ENCODE results near the gene ATRNL1. TPM values are rescaled to one million over a fixed set of nuclear protein-coding genes. Genes with fewer than 3 reads are reported as not detected.
A peak's percentile ranks its signal among the peaks of the same experiment; 100 is the strongest.
"Not testable (repeated sequence)": the region's sequence is repeated elsewhere in the genome, so short reads cannot be mapped to it uniquely, and the experiment has no call there.

Gene ATRNL1
- total RNA-seq, 1 experiment from 2014 or later: 5.8 TPM

DNA sequence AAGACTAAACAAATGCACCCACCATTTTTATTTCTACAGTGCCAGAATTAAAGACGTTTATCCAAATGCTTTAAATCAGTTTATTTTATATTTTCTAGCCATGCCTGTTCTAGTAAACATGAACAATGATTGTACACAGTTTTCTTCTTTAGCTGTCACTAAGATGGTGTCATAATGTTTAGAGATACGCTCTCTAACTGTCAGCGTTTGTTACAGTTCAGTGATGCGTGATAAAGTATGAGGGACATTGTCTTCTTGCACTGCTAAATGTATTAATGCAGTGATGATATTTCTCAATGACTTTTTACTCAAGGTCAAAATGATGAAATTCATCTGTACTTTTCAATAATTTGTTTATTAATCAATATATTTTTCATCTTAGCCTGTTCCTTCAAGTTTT, 513.6 kb downstream of the ATRNL1 start:
- DNase-seq (ENCODE audit: low spot score): no peak

DNA sequence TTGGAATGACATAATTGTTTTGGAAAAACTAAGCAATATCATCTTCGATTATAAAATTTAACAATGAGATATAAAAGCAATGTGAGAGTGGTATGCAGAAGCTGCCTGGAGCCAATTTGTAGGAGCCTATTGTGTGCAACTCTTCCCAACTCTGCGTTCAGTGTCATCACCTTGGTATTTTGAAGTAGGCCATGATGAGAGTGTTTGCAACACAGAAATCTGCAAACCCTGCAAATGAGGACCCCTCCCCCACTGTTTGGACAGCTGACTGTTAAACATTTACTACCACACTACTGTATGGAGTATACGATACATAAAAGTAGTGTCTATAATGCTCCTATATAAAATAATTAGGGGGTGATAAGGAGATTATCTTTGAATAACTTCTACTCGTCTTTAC, 531.3 kb downstream of the ATRNL1 start:
- DNase-seq (ENCODE audit: low spot score): no peak

DNA sequence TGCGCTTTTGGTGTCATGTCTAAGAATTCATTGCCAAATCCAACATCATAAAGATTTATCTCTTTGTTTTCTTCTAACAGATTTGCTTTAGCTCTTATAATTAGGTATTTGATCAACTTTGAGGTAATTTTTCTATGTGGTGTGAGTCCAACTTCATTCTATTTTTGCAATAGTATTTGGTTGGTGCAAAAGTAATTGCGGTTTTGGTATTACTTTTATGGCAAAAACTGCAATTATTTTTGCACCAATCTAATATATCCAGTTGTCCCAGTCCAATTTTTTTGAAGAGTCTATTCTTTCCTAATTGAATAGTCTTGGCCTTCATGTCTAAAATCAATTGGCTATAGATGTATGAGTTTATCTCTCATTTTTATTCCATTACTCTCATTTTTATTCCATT, 535.5 kb downstream of the ATRNL1 start:
- no peak for DNase-seq (ENCODE audit: low spot score)

DNA sequence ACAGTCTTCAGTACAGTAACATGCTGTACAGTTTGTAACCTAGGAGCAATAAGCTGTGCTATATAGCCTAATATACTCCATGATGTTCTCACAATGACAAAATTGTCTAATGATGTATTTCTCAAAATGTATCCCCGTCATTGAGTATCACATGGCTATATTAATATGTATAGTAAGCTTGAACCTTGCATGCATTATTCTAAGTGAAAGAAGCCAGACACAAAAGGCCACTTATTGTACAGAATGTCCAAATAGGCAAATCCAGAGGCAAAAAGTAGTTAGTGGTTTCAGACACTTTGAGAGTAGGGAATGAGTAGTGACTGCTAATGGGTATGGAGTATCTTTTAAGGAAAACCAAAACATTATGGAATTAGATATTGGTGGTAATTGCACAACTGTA, 545.1 kb downstream of the ATRNL1 start:
- DNase-seq (ENCODE audit: low spot score): no peak

DNA sequence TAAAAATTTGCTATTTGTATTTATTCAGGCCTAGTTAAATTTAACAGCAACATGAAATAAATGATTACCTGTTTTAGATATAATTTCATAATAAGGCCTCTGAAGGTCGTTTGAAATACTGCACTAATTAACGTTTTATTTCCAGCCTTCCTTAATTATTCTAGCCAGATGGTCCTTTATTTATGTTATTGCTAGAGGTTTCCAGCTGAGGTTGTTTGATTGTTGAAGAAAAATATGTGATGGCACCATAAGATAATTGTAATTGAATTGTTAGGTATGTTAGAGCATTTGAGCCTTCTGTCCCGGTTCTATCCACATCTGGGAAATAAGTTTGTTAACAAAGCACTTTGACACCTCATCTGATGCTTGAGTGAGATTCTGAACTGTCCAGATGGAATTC, 556.1 kb downstream of the ATRNL1 start:
- DNase-seq (ENCODE audit: low spot score): no peak

DNA sequence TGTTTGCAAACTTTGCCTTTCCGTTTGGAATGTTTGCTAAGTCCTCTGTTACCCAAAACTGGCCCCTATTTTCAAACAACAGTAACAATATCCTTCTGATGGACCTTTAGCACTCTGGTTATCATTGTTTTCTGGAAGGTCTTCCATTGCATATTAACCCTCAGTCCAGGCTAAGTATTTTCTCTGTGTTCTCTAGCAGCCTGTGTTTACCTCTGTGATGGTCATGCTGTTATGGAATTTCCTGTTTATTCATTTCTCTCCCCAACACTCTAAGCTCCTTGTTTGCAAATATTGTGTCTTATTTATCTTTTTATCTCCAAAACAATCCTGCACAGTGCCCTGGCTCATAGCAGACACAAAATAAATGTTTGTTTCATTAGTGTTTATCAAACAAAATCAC, 560.3 kb downstream of the ATRNL1 start:
- DNase-seq (ENCODE audit: low spot score): no peak

DNA sequence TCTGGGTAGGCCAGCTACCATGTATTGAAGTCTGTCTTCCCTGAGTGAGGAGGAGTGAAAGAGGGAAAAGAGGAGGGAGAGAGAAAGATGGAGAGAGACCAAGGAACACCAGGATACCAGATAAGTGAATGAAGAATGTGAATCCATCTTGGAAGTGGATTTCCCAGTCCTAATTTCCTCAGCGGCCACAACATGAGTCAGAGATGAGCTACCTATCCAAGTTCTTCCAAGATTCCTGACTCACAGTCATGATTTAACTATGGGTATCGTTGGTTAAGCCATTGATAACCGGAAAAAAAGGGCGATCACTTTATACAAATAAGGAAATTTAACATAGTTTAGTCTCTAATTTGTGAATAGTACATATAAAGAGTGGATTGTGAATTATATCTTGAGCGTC, 561.8 kb downstream of the ATRNL1 start:
- no peak for DNase-seq (ENCODE audit: low spot score)

DNA sequence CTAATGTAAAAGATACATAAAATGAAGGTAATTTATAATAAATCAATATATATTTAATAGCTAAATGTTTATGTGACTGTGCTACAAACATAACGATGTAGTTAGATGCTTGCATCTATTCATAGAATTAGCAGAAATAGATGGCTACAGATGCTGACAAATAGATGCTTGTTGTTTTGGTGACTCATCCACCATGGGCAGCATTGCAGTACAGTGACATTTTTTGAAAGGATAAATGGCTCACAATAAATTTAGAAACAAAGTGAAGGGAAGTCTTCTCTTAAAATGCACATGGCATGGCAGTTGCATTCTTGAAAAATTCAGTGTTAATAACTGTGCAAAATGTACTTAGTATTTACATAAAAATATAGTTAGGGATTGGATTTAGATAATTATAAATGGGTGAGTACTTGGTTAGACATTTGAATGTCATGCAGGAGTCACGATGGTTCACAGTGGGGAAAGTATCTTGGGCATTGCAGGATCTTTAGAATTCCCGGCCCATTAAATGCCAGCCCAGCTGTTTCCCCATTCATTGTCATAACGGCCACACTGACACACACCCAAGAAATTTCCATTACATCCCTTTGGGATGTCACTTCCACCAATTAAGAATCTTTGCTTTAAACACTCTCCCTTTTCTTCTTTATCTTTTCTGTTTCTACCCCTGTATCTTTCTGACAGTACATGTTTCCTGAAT, 564.1 kb downstream of the ATRNL1 start:
- no peak for DNase-seq (ENCODE audit: low spot score)

DNA sequence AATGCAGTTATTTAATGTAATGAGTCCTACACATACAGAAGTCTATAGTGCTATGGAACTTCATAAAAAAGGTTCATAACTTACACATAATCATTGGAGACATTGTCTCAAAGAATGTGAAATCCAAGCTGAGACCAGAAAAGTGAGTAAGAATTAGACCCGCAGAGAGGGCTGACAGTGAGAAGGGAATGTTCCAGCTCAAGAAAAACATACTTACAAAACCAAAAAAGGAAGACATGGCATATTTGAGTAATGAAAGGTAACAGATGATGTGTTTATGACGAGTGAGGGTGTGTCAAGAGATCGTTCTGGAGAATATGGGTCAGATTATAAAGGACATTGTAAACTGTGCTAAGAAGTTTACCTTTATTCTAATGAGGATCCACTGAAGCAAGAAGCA, 566.5 kb downstream of the ATRNL1 start:
- DNase-seq (ENCODE audit: low spot score): no peak

DNA sequence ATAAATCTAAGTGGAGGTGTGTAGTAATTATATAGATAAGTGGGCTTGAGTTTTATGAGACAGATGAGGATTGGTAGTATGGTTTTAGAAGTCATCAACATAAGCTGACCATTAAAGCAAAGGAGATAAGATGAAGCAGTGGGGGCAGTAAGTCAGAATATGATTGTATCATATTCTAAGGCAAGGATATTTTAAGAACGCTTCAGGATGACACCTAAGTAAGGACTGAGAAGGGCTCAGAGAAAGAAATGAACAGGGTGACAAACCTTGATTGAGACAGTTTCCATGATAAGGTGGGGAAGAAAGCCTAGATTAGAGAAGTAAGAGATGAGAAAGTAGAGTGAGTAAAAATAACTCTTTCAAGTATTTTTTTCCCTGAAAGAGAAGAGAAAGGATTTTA, 567.2 kb downstream of the ATRNL1 start:
- no peak for DNase-seq (ENCODE audit: low spot score)

DNA sequence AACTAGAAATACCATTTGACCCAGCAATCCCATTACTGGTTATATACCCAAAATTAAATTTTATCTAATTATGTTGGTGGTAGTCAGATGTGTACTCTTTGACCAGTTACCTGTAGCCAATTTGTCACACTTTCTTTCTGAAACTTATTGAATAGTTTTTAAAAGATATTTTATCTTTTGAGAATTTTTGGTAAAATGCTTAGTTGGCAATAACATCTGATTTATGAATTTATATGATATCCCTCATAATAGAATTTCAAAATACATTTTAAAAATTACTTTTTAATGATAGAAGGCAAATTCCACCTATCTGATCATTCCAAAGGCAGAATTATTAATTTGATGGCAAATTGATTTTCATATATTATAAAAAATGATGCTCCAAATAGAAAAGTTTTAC, 569.3 kb downstream of the ATRNL1 start:
- no peak for DNase-seq (ENCODE audit: low spot score)

DNA sequence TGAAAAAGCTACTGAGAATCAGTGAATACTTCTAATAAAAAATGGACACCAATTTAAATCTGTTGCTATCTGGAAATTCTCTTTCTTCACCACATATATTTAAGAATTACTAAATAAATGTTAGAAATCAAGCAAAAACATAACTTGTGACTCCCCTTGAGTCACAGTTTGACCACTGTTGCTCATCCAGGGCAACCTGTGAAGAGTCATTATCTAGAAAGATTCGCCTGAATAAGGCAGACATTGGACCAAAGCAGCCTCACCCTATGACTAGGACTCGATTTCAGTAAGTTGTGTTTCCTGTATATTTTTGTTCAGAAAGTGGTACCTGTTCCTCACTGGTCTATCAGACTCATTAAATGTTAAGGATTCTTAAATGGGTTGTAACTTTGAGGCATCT, 572.4 kb downstream of the ATRNL1 start:
- no peak for DNase-seq (ENCODE audit: low spot score)

DNA sequence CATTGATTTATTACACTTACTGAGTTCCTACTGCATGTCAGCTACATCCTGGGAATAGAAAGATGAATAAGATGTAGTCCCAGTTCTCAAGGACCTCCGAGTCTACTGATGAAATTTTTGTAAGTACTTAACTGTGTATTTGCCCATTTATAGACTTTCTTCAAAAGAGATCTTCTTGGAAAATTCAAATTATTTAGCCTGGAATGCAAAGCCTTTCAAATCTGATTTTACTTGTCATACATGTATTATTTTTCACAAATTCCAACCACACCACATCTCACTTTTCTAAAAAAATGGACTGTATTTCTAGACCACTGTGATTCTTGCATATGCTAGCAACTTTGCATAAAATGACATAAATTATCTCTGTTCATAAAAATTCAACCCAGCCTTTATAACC, 581.3 kb downstream of the ATRNL1 start:
- DNase-seq (ENCODE audit: low spot score): no peak

DNA sequence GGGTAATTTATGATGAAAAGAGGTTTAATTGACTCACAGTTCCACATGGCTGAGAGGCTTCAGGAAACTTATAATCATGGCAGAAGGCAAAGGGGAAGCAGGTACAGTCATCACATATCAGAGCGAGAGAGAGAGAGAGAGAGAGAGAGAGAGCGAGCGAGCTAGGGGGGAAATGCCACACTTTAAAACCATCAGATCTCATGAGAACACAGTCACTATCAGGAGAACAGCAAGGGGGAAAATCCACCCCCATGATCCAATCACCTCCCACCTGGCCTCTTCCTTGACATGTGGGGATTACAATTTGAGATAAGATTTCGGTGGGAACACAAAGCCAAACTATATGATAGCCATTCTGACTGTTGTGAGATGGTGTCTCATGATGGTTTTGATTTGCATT, 603.6 kb downstream of the ATRNL1 start:
- no peak for DNase-seq (ENCODE audit: low spot score)

DNA sequence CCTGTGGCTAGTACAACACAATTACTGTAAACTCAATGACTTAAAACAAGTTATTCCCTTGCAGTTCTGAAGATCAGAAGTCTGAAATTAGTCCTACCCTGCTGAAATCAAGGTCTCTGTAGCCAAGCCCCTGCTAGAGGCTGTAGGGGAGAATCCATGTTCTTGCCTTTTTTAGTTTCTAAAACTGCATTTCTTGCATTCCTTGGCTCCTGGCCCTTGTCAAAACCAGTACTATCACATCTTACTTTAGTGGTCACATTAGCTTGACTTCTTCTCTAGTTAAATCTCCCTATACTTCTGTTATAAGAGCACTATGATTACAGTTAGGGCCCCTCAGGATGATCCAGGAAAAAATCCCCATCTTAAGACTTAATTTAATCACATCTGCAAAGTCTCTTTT, 612.9 kb downstream of the ATRNL1 start:
- DNase-seq (ENCODE audit: low spot score): no peak

DNA sequence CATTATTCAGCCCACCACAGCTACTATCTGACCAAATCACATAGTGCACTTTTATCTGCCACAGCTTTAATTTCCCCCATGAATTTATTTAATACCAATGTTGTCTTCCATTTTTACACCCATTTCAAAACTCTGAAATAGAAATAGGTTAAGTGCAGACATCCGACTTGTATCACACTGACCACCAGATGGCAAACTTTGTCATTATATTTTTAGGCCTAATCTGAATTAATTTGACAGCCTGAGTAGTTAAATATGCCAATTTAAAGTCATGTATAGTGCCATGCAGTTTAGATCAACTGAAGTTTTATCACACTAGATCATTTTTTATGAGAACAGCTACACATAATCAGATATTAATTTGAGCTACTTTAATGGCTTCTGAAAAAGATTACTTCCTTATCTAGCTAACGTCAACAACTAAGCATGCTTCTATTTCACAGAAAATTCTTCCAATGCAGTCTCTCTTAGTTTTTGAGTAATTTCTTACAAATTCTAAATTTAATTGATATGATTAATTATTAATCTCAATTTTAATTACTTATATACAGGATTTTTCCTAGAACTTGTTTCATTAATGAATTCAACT, 613.4 kb downstream of the ATRNL1 start:
- DNase-seq (ENCODE audit: low spot score): peak; percentile 23

DNA sequence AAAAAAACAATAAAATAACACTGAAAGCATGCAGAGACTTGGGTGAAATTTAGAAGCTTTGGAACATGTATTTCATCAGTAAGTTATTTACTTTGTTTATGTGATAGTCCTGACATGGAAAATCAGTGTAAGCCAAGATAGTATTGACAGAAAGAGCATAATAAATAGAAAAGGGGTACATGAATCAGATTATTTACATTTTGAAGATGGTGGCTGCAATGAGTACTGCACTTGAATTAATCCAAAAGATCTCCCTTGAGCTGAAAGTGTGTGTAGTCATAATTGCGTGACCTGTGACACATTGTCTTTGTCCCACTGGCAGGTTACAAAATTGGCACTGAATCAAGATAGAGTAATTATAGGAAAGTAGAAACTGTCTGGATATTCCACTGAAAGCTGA, 617.0 kb downstream of the ATRNL1 start:
- DNase-seq (ENCODE audit: low spot score): no peak

DNA sequence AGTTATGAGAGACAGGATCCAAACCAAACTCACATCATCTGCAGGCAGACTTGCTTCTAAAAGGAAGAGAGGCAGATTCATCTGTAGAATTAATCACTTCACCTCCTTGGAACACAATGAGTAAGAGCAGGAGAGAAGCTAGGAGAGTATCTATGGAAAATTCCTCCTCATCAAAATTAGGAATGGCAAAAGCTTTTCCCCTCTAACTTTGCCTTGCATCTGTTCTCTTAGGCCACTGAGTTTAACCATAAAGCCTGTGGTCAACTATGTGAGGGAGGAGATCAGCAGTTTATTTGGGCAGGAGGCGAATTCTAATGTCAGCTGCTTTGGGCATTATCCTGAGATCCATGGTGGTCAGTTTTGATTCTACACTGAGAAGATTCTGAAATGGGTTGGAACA, 618.1 kb downstream of the ATRNL1 start:
- no peak for DNase-seq (ENCODE audit: low spot score)

DNA sequence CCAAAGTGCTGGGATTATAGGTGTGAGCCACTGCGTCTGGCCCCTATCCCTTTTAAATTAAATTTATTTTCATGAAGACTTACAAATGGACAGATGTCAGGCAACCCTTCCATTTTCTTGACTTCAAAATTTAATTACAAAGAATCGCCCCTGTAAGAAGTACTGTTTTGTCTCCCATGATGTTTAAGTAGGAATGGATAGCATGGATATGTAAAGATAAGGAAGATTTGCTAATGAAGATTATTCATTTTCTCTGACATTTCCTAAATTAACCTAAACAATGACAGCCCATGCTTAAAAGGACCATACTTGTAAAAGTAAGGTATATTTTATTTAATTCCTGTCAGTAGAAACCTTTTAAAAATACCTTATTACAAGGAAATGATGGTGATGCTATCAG, 627.0 kb downstream of the ATRNL1 start:
- no peak for DNase-seq (ENCODE audit: low spot score)

DNA sequence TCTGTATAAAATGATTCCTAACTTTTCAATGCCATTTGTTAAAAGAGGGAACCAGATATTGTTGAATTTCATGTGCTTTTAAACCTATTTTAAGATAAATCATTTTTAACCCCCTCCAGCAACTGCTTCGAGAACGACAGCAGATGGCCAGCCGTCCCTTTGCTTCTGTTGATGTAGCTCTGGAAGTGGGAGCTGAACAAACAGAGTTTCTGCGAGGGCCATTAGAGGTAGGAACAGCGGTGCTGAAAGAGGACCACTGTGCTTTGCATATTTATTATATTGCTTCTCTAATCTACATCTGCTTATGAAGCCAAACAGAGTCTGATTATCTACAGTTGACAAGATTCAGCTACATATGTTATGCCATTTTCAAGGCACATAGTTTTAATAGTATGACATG, 634.0 kb downstream of the ATRNL1 start:
- DNase-seq (ENCODE audit: low spot score): no peak

DNA sequence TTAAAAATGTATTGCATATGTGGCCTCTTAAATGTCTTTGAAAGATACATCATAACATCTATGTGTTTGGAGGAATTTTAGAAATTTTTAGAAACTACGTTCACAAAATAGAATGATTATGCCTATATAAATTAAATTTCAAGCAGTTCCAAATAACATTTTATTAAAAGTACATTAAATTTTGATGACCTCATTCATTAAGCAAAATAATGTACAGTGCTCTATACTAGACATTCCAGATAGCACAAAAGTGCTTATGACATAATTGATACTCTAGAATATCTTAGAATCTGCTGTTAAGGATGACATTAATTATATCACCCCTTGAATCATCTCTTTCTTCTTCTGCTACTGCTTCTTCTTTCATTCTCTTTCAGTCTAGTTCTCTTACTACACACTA, 650.9 kb downstream of the ATRNL1 start:
- DNase-seq (ENCODE audit: low spot score): no peak

DNA sequence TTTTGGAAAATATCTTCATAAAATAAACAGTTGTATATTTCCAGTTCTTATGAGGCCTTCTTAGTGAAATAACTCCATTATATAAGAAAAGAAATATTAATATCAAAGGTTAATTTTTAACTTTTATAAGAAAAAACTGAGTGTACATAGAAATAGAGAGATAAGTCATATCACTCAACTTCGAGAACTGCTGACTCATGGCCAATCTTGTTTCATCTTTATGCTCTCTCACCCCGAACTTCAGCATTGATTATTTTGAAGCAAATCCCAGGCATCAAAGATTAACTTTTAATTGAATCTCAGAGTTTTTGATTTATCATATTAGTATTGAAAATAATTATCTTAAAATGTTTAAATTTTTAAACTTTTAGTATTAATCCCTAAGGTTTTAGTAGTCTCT, 652.8 kb downstream of the ATRNL1 start:
- DNase-seq (ENCODE audit: low spot score): no peak

DNA sequence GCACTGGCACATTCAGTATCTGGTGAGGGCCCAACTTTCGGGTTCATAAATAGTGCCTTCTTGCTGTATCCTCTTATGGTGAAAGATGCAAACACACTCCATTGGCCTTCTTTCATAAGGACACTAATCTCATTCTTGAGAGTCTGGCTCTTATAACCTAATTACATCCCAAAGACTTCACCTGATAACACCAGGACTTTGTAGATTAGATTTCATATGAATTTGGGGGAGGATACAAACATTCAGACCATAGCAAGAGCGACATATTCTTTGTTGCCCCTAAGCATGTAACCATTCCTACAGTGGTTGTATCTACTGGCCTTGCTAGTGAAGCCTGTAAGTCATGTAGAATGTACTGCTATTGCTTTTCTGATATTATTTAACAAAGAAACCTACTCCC, 654.6 kb downstream of the ATRNL1 start:
- no peak for DNase-seq (ENCODE audit: low spot score)

DNA sequence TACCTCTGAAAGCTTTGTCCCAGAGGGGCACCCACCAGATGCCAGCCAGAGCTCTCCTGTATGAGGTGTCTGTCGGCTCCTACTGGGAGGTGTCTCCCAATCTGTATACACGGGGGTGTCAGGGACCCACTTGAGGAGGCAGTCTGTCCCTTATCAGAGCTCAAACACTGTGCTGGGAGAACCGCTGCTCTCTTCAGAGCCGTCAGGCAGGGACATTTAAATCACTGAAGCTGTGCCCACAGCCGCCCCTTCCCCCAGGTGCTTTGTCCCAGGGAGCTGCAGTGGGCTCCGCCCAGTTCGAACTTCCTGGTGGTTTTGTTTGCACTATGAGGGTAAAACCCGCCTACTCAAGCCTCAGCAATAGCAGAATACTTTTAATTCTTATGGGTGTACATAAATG, 665.3 kb downstream of the ATRNL1 start:
- DNase-seq (ENCODE audit: low spot score): not testable (repeated sequence)

Measured in H4 (cell line).